BE2C (cell line): ENCODE measurements around the gene PAX9.

Experiments
- DNase-seq: peaks from one replicate; pipeline ENCODE4 v3.0.0-alpha.2; 2020
- H3K27me3 ChIP-seq: fragments of 250-450 bp; sonication (Bioruptor Pico); 2 replicates; pipeline ENCODE4 v1.5.1; 2020; ENCODE audit warnings: mild to moderate bottlenecking
- H3K36me3 ChIP-seq: fragments of 250-450 bp; sonication (Bioruptor Pico); 2 replicates; pipeline ENCODE4 v1.5.1; 2020; ENCODE audit warnings: mild to moderate bottlenecking
- H3K4me1 ChIP-seq: fragments of 250-450 bp; sonication (Bioruptor Pico); 2 replicates; pipeline ENCODE4 v1.5.1; 2020
- H3K4me3 ChIP-seq: 2 replicates; pipeline ENCODE4 v1.5.1; 2011; ENCODE audit warnings: low read depth, low read length
- H3K9me3 ChIP-seq: fragments of 250-450 bp; sonication (Bioruptor Pico); 2 replicates; pipeline ENCODE4 v1.5.1; 2020
- TF ChIP-seq, protein P1 (sequence below): IDR thresholded peaks from 2 replicates; pipeline ENCODE4 v1.5.1; 2012; ENCODE audit warnings: mild to moderate bottlenecking, low read depth, low read length

The PAX9 gene

GRCh38 chr14:36647824-36648753, 13.6 kb upstream of the PAX9 start:
- H3K36me3 ChIP-seq = no peaks in the 10 kb centered on the region
- no peak overlapping the region for H3K4me3 ChIP-seq
- H3K9me3 ChIP-seq = no peaks in the 10 kb centered on the region
- H3K4me1 ChIP-seq = no peaks in the 10 kb centered on the region
- peaks cover 52% of the 10 kb centered on the region for H3K27me3 ChIP-seq
- DNase-seq = no peak
- TF ChIP-seq, protein P1, sequence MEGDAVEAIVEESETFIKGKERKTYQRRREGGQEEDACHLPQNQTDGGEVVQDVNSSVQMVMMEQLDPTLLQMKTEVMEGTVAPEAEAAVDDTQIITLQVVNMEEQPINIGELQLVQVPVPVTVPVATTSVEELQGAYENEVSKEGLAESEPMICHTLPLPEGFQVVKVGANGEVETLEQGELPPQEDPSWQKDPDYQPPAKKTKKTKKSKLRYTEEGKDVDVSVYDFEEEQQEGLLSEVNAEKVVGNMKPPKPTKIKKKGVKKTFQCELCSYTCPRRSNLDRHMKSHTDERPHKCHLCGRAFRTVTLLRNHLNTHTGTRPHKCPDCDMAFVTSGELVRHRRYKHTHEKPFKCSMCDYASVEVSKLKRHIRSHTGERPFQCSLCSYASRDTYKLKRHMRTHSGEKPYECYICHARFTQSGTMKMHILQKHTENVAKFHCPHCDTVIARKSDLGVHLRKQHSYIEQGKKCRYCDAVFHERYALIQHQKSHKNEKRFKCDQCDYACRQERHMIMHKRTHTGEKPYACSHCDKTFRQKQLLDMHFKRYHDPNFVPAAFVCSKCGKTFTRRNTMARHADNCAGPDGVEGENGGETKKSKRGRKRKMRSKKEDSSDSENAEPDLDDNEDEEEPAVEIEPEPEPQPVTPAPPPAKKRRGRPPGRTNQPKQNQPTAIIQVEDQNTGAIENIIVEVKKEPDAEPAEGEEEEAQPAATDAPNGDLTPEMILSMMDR = peak; percentile 12; the same call in 1 of the 2 replicates

DNA sequence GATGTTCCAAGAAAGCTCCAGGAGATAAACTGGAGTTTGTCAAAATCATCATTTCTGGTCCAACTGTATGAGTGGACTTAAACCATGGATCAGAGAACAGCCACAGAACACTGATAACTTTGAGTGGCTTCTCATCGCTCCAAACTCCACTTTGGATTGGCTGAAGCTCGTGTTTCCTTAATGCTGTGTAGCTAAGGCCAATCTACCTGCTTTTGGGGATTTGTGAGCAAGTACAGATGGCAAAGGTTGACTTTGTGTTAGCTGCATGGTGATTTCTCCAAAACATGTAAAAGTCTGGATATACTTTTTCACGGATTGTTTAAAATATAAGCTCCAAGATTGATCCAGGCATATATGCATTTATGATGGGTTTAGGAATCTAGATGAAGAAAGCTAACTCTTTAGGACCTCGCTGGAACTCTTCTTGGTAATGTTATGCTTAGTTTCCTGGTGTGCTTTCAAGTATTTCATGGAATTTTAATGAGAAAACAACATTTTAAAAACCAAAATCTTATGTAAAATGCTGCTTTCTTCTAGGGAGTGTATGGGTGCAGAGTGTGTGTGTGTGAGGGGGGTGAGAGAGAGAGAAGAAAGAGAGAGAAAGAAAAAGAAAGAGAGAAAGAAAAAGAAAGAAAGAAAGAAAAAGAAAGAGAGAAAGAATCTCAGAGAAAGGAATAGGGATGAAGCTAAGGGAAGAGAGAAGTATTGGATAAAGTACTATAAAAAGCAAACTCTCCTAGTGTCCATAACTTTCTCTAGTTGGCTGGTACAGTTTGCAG, 11.6 kb upstream of the PAX9 start:
- no peaks in the 10 kb centered on the region for H3K9me3 ChIP-seq
- no peaks in the 10 kb centered on the region for H3K36me3 ChIP-seq
- peaks cover 72% of the 10 kb centered on the region for H3K27me3 ChIP-seq
- no peak overlapping the region for H3K4me3 ChIP-seq
- TF ChIP-seq, protein P1 = no peak
- DNase-seq = no peak
- no peaks in the 10 kb centered on the region for H3K4me1 ChIP-seq

GRCh38 chr14:36652542-36653201, 9.0 kb upstream of the PAX9 start:
- Histone ChIP-seq H3K4me1 (no peaks in the 10 kb centered on the region), H3K27me3 (peaks cover 76% of the 10 kb centered on the region), H3K4me3 (no peak overlapping the region), H3K36me3 (no peaks in the 10 kb centered on the region), H3K9me3 (no peaks in the 10 kb centered on the region)
- TF ChIP-seq, protein P1 = no peak
- DNase-seq = no peak

DNA sequence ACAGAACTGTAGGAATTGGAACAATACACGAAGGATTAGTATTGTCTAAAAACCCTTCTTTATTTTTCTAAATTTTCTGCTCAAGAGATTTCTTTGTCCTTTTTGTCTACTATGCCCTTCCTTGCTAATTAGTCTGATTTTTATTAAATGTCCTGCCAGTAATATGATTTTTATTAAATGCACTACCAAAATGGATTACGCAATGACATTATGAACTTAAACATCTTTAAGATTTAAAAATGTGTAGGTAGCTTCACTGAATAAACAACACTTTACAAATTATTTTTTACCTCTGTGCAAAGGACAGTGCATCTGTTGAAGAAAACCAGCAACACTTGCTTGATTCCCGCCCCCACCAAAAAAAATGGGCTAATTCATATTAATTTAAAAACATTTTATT, 8.2 kb upstream of the PAX9 start:
- DNase-seq = no peak
- no peaks in the 10 kb centered on the region for H3K4me1 ChIP-seq
- H3K27me3 ChIP-seq = peaks cover 76% of the 10 kb centered on the region
- TF ChIP-seq, protein P1 = no peak
- H3K4me3 ChIP-seq = no peak overlapping the region
- no peaks in the 10 kb centered on the region for H3K9me3 ChIP-seq
- H3K36me3 ChIP-seq = no peaks in the 10 kb centered on the region

DNA sequence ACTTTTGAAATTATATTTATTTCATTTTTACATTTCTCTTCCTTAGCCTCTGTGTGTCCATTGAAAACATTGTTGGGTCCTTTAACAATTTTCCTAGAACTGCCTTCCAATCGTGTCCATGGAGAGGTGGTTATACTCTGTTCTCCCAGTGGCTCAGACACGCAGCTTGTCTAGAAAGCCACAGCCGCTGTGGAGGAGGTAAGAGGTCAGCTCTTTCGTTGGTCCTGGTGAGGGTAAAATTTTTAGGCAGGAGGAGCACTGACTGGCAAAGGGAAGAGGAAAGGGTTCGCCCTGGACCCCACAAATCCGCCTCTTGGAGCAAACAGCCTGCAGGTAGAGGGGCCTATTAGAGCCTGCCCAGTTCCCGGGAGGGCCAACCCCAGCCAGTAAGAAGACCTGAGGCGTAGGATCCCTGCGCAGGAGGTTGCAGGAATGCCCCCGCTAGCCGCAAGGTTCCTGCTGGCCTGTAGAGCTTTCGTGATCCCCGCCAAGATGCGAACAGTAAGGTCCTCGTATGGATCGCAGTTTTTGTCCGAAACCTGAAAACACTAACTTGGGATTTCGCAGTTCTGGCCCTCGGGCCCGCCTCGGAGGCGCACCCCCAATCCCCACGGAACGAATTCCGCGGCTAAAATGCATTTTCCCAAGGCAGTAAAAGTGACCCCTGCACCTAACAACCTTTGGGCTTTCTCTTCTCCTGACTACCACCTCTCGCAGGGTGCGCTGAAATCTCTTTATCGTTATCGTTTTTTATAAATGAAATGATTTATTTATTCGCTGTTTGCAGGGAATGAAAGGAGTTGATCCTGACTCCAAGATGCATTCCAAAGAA, 7.5 kb upstream of the PAX9 start:
- TF ChIP-seq, protein P1 = no peak
- DNase-seq = no peak
- Histone ChIP-seq H3K36me3 (no peaks in the 10 kb centered on the region), H3K9me3 (no peaks in the 10 kb centered on the region), H3K4me1 (no peaks in the 10 kb centered on the region), H3K4me3 (no peak overlapping the region), H3K27me3 (peaks cover 76% of the 10 kb centered on the region)
